Endothelial cell of umbilical vein (primary cell): Measurements from ENCODE around the gene NMD3. TPM values are rescaled to one million over a fixed set of nuclear protein-coding genes. Genes with fewer than 3 reads are reported as not detected.

Experiments used
- BruUV-seq: library from RNA; stranded (reverse); fragments of 400-500 nt; replicated peaks from 2 replicates; lab custom pipeline; 2021; lab: Mats Ljungman, UMichigan
- CTCF ChIA-PET: fragments of 300-600, 350-600 bp; sonication (Branson Sonifier 250); formaldehyde crosslinking; loops from one replicate; lab custom pipeline; 2021; ENCODE audit warnings: antibody characterized with exemption, inconsistent platforms; lab: Charles Lee
- POLR2A ChIA-PET: fragments of 300-600, 350-600 bp; sonication (Branson Sonifier 250); formaldehyde crosslinking; loops from one replicate; lab custom pipeline; 2021; ENCODE audit warnings: antibody characterized with exemption, inconsistent platforms; lab: Charles Lee
- DNase-seq: peaks from one replicate; pipeline ENCODE4 v3.0.0-alpha.2; 2011; ENCODE audit warnings: low read depth, low spot score
- FAIRE-seq: peaks from 2 replicates; lab custom pipeline; 2011; peaks lifted over from hg19 to GRCh38; lab: Jason Lieb, UNC
- H2AFZ ChIP-seq: 2 replicates; pipeline ENCODE4 v1.6.0; 2012; ENCODE audit warnings: low read depth, low read length, control low read depth, inconsistent platforms
- H3K27ac ChIP-seq: 2 replicates; pipeline ENCODE4 v1.5.1; 2011; ENCODE audit warnings: low read depth, mild to moderate bottlenecking, control low read depth, low read length, moderate library complexity; ENCODE audit not compliant: insufficient read depth
- H3K27me3 ChIP-seq, 2 experiments: 2 replicates each; pipeline versions ENCODE4 v1.6.0 to v1.6.1; 2011; ENCODE audit warnings: low read length in 2 of 2, mixed read lengths in 1 of 2; ENCODE audit not compliant: control insufficient read depth in 2 of 2, insufficient read depth in 2 of 2
- H3K36me3 ChIP-seq, 2 experiments: 2 replicates in 1 of 2; 3 replicates in 1 of 2; pipeline ENCODE4 v1.5.1; 2011; ENCODE audit warnings: low read length in 2 of 2, mild to moderate bottlenecking in 1 of 2, moderate library complexity in 1 of 2; ENCODE audit not compliant: control insufficient read depth in 2 of 2, insufficient read depth in 2 of 2; ENCODE audit errors: extremely low read depth in 1 of 2
- H3K4me1 ChIP-seq: 3 replicates; pipeline ENCODE4 v1.5.1; 2011; ENCODE audit warnings: mild to moderate bottlenecking, low read length; ENCODE audit not compliant: control insufficient read depth, insufficient read depth; ENCODE audit errors: extremely low read depth
- H3K4me2 ChIP-seq: 2 replicates; pipeline ENCODE4 v1.6.1; 2011; ENCODE audit warnings: low read length, control low read depth, mixed read lengths; ENCODE audit not compliant: insufficient read depth
- H3K4me3 ChIP-seq, 3 experiments: fragments of 200-600 bp in 1 of 3; sonication (generic), shearing (Covaris generic) in 1 of 3; replicated peaks in 1 of 3; 2 replicates each; pipeline ENCODE4 v1.5.1; 2011 to 2016; ENCODE audit warnings: control low read depth in 3 of 3, low read length in 3 of 3, mild to moderate bottlenecking in 2 of 3, inconsistent platforms in 1 of 3, low read depth in 1 of 3, moderate library complexity in 1 of 3; ENCODE audit not compliant: insufficient read depth in 1 of 3
- H3K79me2 ChIP-seq: 2 replicates; pipeline ENCODE4 v1.6.0; 2012; ENCODE audit warnings: low read length, inconsistent platforms; ENCODE audit not compliant: control insufficient read depth, insufficient read depth
- H3K9ac ChIP-seq: replicated peaks from 2 replicates; pipeline ENCODE3; 2011; ENCODE audit warnings: low read length, control low read depth; ENCODE audit not compliant: insufficient read depth; ENCODE audit errors: extremely low read depth
- H3K9me1 ChIP-seq: replicated peaks from 3 replicates; pipeline ENCODE4 v1.6.0; 2011; ENCODE audit warnings: mild to moderate bottlenecking, low read length; ENCODE audit not compliant: control insufficient read depth, insufficient read depth; ENCODE audit errors: extremely low read depth
- H3K9me3 ChIP-seq: replicated peaks from 2 replicates; pipeline ENCODE4 v1.5.1; 2012; ENCODE audit warnings: low read length, inconsistent platforms; ENCODE audit not compliant: control insufficient read depth, insufficient read depth
- H4K20me1 ChIP-seq: replicated peaks from 2 replicates; pipeline ENCODE3; 2011; ENCODE audit warnings: mild to moderate bottlenecking, low read length; ENCODE audit not compliant: control insufficient read depth, insufficient read depth; ENCODE audit errors: extremely low read depth
- CTCF ChIP-seq, 2 donors: IDR thresholded peaks; 1 replicate in 1 of 2; 2 replicates in 1 of 2; pipeline ENCODE4 v1.5.1; 2011; ENCODE audit warnings: low read length in 2 of 2, mild to moderate bottlenecking in 2 of 2, moderate library complexity in 2 of 2, control low read depth in 1 of 2, inconsistent platforms in 1 of 2, low read depth in 1 of 2; ENCODE audit not compliant: insufficient read depth in 1 of 2; ENCODE audit errors: extremely low read depth in 1 of 2
- EZH2 ChIP-seq: IDR thresholded peaks from 2 replicates; pipeline ENCODE4 v1.6.1; 2012; ENCODE audit warnings: borderline replicate concordance, low read depth, mild to moderate bottlenecking, moderate library complexity, low read length, inconsistent platforms; ENCODE audit not compliant: severe bottlenecking
- FOS ChIP-seq: IDR thresholded peaks from 2 replicates; pipeline ENCODE4 v1.6.1; 2011; ENCODE audit warnings: mild to moderate bottlenecking, low read length, moderate library complexity, borderline replicate concordance; ENCODE audit not compliant: insufficient read depth
- GATA2 ChIP-seq: IDR thresholded peaks from 2 replicates; pipeline ENCODE4 v1.7.0; 2011; ENCODE audit warnings: low read depth, mild to moderate bottlenecking, moderate library complexity, mixed read lengths, low read length; ENCODE audit not compliant: insufficient read length, insufficient read depth
- JUN ChIP-seq: IDR thresholded peaks from 2 replicates; pipeline ENCODE4 v1.6.1; 2011; ENCODE audit warnings: borderline replicate concordance, low read depth; ENCODE audit not compliant: insufficient read length, insufficient read depth
- MAX ChIP-seq: IDR thresholded peaks from 2 replicates; pipeline ENCODE4 v1.6.1; 2011; ENCODE audit not compliant: insufficient read depth, insufficient read length
- MYC ChIP-seq: IDR thresholded peaks from one replicate; pipeline ENCODE4 v1.6.1; 2011; ENCODE audit warnings: mild to moderate bottlenecking, low read depth, low read length
- POLR2A ChIP-seq: IDR thresholded peaks from 2 replicates; pipeline ENCODE4 v1.6.1; 2012; ENCODE audit warnings: low read depth, mild to moderate bottlenecking, control low read depth, low read length
- POLR2AphosphoS5 ChIP-seq: IDR thresholded peaks from 2 replicates; pipeline ENCODE4 v1.6.1; 2012; ENCODE audit warnings: low read depth, mild to moderate bottlenecking, control low read depth, low read length, moderate library complexity; ENCODE audit not compliant: insufficient read depth
- dilution Hi-C: fragments of 300-500 bp; cut with MboI; formaldehyde crosslinking; loops from one replicate; pipeline ENCODE4 v1.15.0; 2019; ENCODE audit warnings: low sequenced_read_pairs; ENCODE audit not compliant: extremely low pct_ligation_motif_present
- intact Hi-C: fragments of 100-400 bp; cut with micrococcal nuclease; formaldehyde crosslinking; loops from one replicate; pipeline ENCODE4 v1.10.0; 2022
- polyA plus RNA-seq, 4 experiments: library from polyadenylated mRNA; depleted of rRNA in 3 of 4; stranded (reverse) in 3 of 4; unstranded in 1 of 4; fragments of >200 nt; gene quantifications; 2 replicates each; pipeline versions ENCODE4 v1.2.1 to v1.2.3, GENCODE V29; 2011 to 2012; ENCODE audit warnings: missing spikeins in 1 of 4
- total RNA-seq: library from RNA; stranded (reverse); gene quantifications from 2 replicates; pipeline ENCODE4 v1.2.3, GENCODE V29; 2021

Gene NMD3
- total and polyA plus RNA-seq, 2 donors (not counting 3 experiments of a cell fraction or from before 2014, with no cell fraction given) = 14.2 to 53.8 TPM

GRCh38 chr3:161263057-161263456 is 41.9 kb downstream of the NMD3 start:
- TF ChIP-seq MAX (no peak), POLR2AphosphoS5 (no peak), JUN (no peak), CTCF (IDR thresholded peaks at IDR 0.05; ENCODE audit: extremely low read depth in 1 of 2, insufficient read depth in 1 of 2, low read depth in 1 of 2, low read length in 2 of 2) (no peak), MYC (no peak), GATA2 (no peak), EZH2 (no peak), FOS (no peak), POLR2A (no peak)
- Histone ChIP-seq H4K20me1 (no peaks in the 10 kb centered on the region), H3K27me3 (no peaks in the 10 kb centered on the region), H3K79me2 (peaks cover 4% of the 10 kb centered on the region), H3K4me2 (no peak overlapping the region), H3K9ac (no peak overlapping the region), H3K27ac (no peak overlapping the region), H3K4me1 (peaks cover 23% of the 10 kb centered on the region), H2AFZ (no peak overlapping the region), H3K9me1 (no peaks in the 10 kb centered on the region), H3K4me3 (no peak overlapping the region), H3K9me3 (peaks cover 2% of the 10 kb centered on the region), H3K36me3 (peaks cover 0 to 3% of the 10 kb centered on the region in 2 experiments)
- BruUV-seq = no TSS peak
- ChIA-PET CTCF (no interaction called here), POLR2A (no interaction called here)
- FAIRE-seq = no peak
- intact Hi-C loops (no loop called here), dilution Hi-C loops (no loop called here)
- DNase-seq = no peak
